HepG2 (cell line): ENCODE results near the gene PANK1. TPM values are rescaled to one million over a fixed set of nuclear protein-coding genes. Genes with fewer than 3 reads are reported as not detected.

ENCODE experiments used
- CCAR2 ChIP-seq: fragments of 200-400 bp; formaldehyde crosslinking; optimal IDR thresholded peaks from 2 replicates; pipeline ENCODE3; 2018; ENCODE audit warnings: low read depth, mild to moderate bottlenecking, low read length, moderate library complexity
- CREB3 ChIP-seq: sonication (generic); formaldehyde crosslinking; IDR thresholded peaks from 2 replicates; pipeline ENCODE4 v1.5.0; 2020; ENCODE audit warnings: missing genetic modification reagents
- ESRRA ChIP-seq: sonication (generic); formaldehyde crosslinking; IDR thresholded peaks from 2 replicates; pipeline ENCODE4 v1.5.1; 2020; ENCODE audit warnings: mild to moderate bottlenecking, low read depth, missing genetic modification reagents
- HNRNPH1 ChIP-seq: fragments of 200-400 bp; formaldehyde crosslinking; optimal IDR thresholded peaks from 2 replicates; pipeline ENCODE3; 2017; ENCODE audit warnings: mild to moderate bottlenecking, low read depth, low read length
- MATR3 ChIP-seq: sonication (generic); formaldehyde crosslinking; IDR thresholded peaks from 2 replicates; pipeline ENCODE4 v1.4.0; 2020; ENCODE audit warnings: missing genetic modification reagents
- MNT ChIP-seq: fragments of 450-650 bp; IDR thresholded peaks from 2 replicates; pipeline ENCODE4 v1.6.1; 2016
- NBN ChIP-seq: fragments of 450-650 bp; conservative IDR thresholded peaks from 2 replicates; pipeline ENCODE4 v1.6.1; 2017
- PAX8 ChIP-seq: sonication (generic); formaldehyde crosslinking; IDR thresholded peaks from 2 replicates; pipeline ENCODE4 v1.8.0; 2022; ENCODE audit warnings: mild to moderate bottlenecking, missing genetic modification reagents, borderline replicate concordance
- PCBP2 ChIP-seq: fragments of 200-400 bp; formaldehyde crosslinking; optimal IDR thresholded peaks from 2 replicates; pipeline ENCODE3; 2018; ENCODE audit warnings: low read length, low read depth; ENCODE audit not compliant: poor library complexity, severe bottlenecking
- PHB2 ChIP-seq: fragments of 450-650 bp; IDR thresholded peaks from 2 replicates; pipeline ENCODE4 v1.6.1; 2018; ENCODE audit not compliant: partially characterized antibody
- RELA ChIP-seq: sonication (generic); formaldehyde crosslinking; IDR thresholded peaks from 2 replicates; pipeline ENCODE4 v1.4.0; 2020; ENCODE audit warnings: missing genetic modification reagents
- RFXAP ChIP-seq: sonication (generic); formaldehyde crosslinking; IDR thresholded peaks from 2 replicates; pipeline ENCODE4 v1.4.0; 2020; ENCODE audit warnings: missing genetic modification reagents, borderline replicate concordance
- SMAD9 ChIP-seq: sonication (generic); formaldehyde crosslinking; IDR thresholded peaks from 2 replicates; pipeline ENCODE4 v1.5.1; 2020; ENCODE audit warnings: mild to moderate bottlenecking, missing genetic modification reagents
- SYNCRIP ChIP-seq: fragments of 200-400 bp; formaldehyde crosslinking; IDR thresholded peaks from 2 replicates; pipeline ENCODE4 v1.6.1; 2018; ENCODE audit warnings: mild to moderate bottlenecking, low read depth, low read length; ENCODE audit not compliant: insufficient read depth
- THAP7 ChIP-seq: sonication (generic); formaldehyde crosslinking; IDR thresholded peaks from 2 replicates; pipeline ENCODE4 v1.8.1; 2023; ENCODE audit warnings: mild to moderate bottlenecking, missing genetic modification reagents
- U2AF2 ChIP-seq: fragments of 200-400 bp; formaldehyde crosslinking; IDR thresholded peaks from 2 replicates; pipeline ENCODE4 v1.6.1; 2017; ENCODE audit warnings: low read depth, mild to moderate bottlenecking, low read length
- YY1 ChIP-seq: IDR thresholded peaks from 2 replicates; pipeline ENCODE4 v1.6.1; 2011; ENCODE audit warnings: low read length, low read depth, moderate library complexity, mild to moderate bottlenecking; ENCODE audit not compliant: insufficient read depth, insufficient replicate concordance
- ZFX ChIP-seq: sonication (generic); formaldehyde crosslinking; IDR thresholded peaks from 2 replicates; pipeline ENCODE4 v1.4.0; 2020; ENCODE audit warnings: mild to moderate bottlenecking, low read depth, missing genetic modification reagents, moderate library complexity
- ZMYM2 ChIP-seq: sonication (generic); formaldehyde crosslinking; IDR thresholded peaks from 2 replicates; pipeline ENCODE4 v1.8.0; 2022; ENCODE audit warnings: mild to moderate bottlenecking, missing genetic modification reagents
- ZNF224 ChIP-seq: sonication (generic); formaldehyde crosslinking; IDR thresholded peaks from 2 replicates; pipeline ENCODE4 v1.5.0; 2020; ENCODE audit warnings: mild to moderate bottlenecking, missing genetic modification reagents
- ZNF674 ChIP-seq: sonication (generic); formaldehyde crosslinking; IDR thresholded peaks from 2 replicates; pipeline ENCODE4 v1.5.0; 2020; ENCODE audit warnings: low read depth, mild to moderate bottlenecking, missing genetic modification reagents
- ZNF687 ChIP-seq: sonication (generic); formaldehyde crosslinking; IDR thresholded peaks from 2 replicates; pipeline ENCODE4 v1.5.1; 2020; ENCODE audit warnings: mild to moderate bottlenecking, missing genetic modification reagents, moderate library complexity
- ZNF7 ChIP-seq: IDR thresholded peaks from 2 replicates; pipeline ENCODE4 v1.6.1; 2016; ENCODE audit warnings: missing biosample characterization, missing genetic modification reagents
- ZNF788 ChIP-seq: sonication (generic); formaldehyde crosslinking; IDR thresholded peaks from 2 replicates; pipeline ENCODE4 v1.5.0; 2020; ENCODE audit warnings: mild to moderate bottlenecking, missing genetic modification reagents, borderline replicate concordance
- ZSCAN30 ChIP-seq: sonication (generic); formaldehyde crosslinking; IDR thresholded peaks from 2 replicates; pipeline ENCODE4 v1.5.0; 2020; ENCODE audit warnings: mild to moderate bottlenecking, missing genetic modification reagents
- polyA plus RNA-seq, 8 experiments: library from polyadenylated mRNA; depleted of rRNA in 3 of 8; stranded (reverse) in 7 of 8; unstranded in 1 of 8; fragments of >200 nt; fragmentation: Illumina TruSeq in 4 of 8; extraction: Trizol in 4 of 8; gene quantifications; 2 replicates each; pipeline versions ENCODE4 v1.2.1 to v1.2.3, GENCODE V29; 2011 to 2016; ENCODE audit warnings: low read depth in 4 of 8, missing spikeins in 1 of 8, mixed read lengths in 1 of 8; ENCODE audit not compliant: insufficient read depth in 1 of 8
- total RNA-seq, 5 experiments: library from RNA; depleted of rRNA; stranded (reverse); fragments of >200 nt; fragmentation: Illumina TruSeq; extraction: Trizol; gene quantifications; 2 replicates each; pipeline ENCODE4 v1.2.3, GENCODE V29; 2016; ENCODE audit warnings: low read depth in 1 of 5

PANK1 gene
- total and polyA plus RNA-seq, 2 of the 13 experiments (the other 11 are each of a cell fraction or from before 2014, with no cell fraction given): 18.2 to 33.3 TPM

DNA sequence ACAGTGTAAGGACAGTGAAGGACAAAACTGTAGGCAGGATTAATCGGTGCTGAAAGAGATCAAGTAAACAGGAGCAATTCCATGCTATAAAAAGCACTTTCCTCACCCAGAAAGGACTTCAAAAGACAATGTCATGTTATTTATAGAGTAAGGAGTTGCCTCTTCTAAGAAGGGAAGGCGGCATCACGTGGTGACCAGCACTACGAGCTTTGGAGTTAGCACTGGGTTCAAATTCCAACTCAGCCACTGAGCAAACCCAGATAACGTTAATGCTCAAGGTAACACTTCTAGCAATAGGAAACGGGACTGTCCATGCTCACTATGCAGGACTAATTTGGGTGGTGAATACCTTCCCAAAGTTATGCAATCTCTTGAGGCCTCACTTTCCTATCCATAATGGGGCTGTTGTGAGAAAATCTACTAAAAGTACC is 715 bp upstream of the PANK1 start (continued):
- TF ChIP-seq THAP7 (CRISPR knock-in tag) (no peak), CCAR2 (no peak), SMAD9 (CRISPR knock-in tag) (no peak), MNT (peak; percentile 32), SYNCRIP (no peak), PCBP2 (no peak), ZNF674 (CRISPR knock-in tag) (no peak), MATR3 (CRISPR knock-in tag) (no peak), NBN (no peak), ZNF788 (CRISPR knock-in tag) (no peak; the same call in 1 of the 2 replicates), ZMYM2 (peak; percentile 86), ZNF687 (CRISPR knock-in tag) (no peak), ZNF7 (CRISPR knock-in tag) (no peak), U2AF2 (no peak), CREB3 (CRISPR knock-in tag) (0 out of 2 replicates have a peak, but pooled peaks have one; percentile 45), ZFX (peak; percentile 32), ZSCAN30 (CRISPR knock-in tag) (peak; percentile 97; the same call in 1 of the 2 replicates), PHB2 (no peak), ZNF224 (CRISPR knock-in tag) (0 out of 2 replicates have a peak, but pooled peaks have one; percentile 63), PAX8 (CRISPR knock-in tag) (no peak), HNRNPH1 (no peak), RFXAP (CRISPR knock-in tag) (0 out of 2 replicates have a peak, but pooled peaks have one; percentile 65), RELA (CRISPR knock-in tag) (no peak), YY1 (no peak), ESRRA (CRISPR knock-in tag) (peak; percentile 81)
